ENCODE results near the gene AK8. TPM values are rescaled to one million over a fixed set of nuclear protein-coding genes. Genes with fewer than 3 reads are reported as not detected.

The AK8 gene
- polyA plus RNA-seq, 1 of the 3 experiments (the other 2 are of a cell fraction): 0.77 TPM

DNA sequence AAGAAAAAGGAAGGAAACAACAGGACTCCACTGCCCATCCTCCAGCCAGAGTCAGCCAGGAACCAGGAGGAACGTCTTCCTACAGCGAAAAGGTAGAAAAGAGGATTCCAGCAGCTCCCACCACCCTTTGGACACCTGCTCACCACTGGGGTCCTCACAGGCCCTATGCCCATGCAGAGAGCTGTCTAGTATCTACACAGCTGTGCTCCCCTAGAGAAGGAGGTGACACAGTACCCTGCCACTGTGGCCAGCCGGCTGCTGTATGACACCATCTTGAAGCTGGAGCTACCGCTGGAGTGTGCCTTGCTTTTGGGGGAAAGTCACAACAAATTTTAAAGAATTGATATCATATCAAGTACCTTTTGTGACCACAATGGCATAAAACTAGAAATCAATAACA is 115.2 kb downstream of the AK8 start:
- Histone ChIP-seq H3K36me3 (replicated peaks in 1 of 2; ENCODE audit: control insufficient read depth in 1 of 2, insufficient read depth in 2 of 2, low read length in 1 of 2) (no peaks in the 10 kb centered on the region), H3K4me1 (ENCODE audit: control insufficient read depth in 1 of 2, insufficient read depth in 2 of 2, low read depth in 1 of 2, low read length in 1 of 2) (no peaks in the 10 kb centered on the region), H3K4me3 (ENCODE audit: low read depth in 2 of 2, low read length in 1 of 2) (no peak overlapping the region), H3F3A (replicated peaks; ENCODE audit: insufficient read depth) (no peaks in the 10 kb centered on the region), H4K20me1 (ENCODE audit: insufficient read depth) (no peaks in the 10 kb centered on the region), H3K9ac (no peak overlapping the region), H3K79me2 (ENCODE audit: insufficient read depth) (no peaks in the 10 kb centered on the region), H3K9me2 (no peaks in the 10 kb centered on the region), H2AFZ (ENCODE audit: low read depth) (no peak overlapping the region), H3K9me3 (no peaks in the 10 kb centered on the region), H3K27ac (ENCODE audit: low read depth in 2 of 2, low read length in 1 of 2) (no peak overlapping the region), H3K4me2 (no peak overlapping the region), H3K27me3 (ENCODE audit: insufficient read depth) (no peaks in the 10 kb centered on the region; the same call in 1 of the 2 replicates)
- CTCF ChIA-PET: interaction anchor here (1.7 kb wide), 1 partner anchor 10 kb away, joined by 5 read pairs; no protein-coding TSS in a partner anchor
- TF ChIP-seq, protein P1, sequence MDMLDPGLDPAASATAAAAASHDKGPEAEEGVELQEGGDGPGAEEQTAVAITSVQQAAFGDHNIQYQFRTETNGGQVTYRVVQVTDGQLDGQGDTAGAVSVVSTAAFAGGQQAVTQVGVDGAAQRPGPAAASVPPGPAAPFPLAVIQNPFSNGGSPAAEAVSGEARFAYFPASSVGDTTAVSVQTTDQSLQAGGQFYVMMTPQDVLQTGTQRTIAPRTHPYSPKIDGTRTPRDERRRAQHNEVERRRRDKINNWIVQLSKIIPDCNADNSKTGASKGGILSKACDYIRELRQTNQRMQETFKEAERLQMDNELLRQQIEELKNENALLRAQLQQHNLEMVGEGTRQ (IDR thresholded peaks at IDR 0.05; ENCODE audit: borderline replicate concordance, low read depth, low read length): no peak
- TF ChIP-seq NFIC (IDR thresholded peaks at IDR 0.05; ENCODE audit: borderline replicate concordance): no peak
- TF ChIP-seq SIN3A (IDR thresholded peaks at IDR 0.05; ENCODE audit: borderline replicate concordance, low read depth, low read length): no peak
- TF ChIP-seq, protein P2, sequence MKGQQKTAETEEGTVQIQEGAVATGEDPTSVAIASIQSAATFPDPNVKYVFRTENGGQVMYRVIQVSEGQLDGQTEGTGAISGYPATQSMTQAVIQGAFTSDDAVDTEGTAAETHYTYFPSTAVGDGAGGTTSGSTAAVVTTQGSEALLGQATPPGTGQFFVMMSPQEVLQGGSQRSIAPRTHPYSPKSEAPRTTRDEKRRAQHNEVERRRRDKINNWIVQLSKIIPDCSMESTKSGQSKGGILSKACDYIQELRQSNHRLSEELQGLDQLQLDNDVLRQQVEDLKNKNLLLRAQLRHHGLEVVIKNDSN (IDR thresholded peaks at IDR 0.05; ENCODE audit: borderline replicate concordance, low read depth): no peak
- TF ChIP-seq, protein P3, sequence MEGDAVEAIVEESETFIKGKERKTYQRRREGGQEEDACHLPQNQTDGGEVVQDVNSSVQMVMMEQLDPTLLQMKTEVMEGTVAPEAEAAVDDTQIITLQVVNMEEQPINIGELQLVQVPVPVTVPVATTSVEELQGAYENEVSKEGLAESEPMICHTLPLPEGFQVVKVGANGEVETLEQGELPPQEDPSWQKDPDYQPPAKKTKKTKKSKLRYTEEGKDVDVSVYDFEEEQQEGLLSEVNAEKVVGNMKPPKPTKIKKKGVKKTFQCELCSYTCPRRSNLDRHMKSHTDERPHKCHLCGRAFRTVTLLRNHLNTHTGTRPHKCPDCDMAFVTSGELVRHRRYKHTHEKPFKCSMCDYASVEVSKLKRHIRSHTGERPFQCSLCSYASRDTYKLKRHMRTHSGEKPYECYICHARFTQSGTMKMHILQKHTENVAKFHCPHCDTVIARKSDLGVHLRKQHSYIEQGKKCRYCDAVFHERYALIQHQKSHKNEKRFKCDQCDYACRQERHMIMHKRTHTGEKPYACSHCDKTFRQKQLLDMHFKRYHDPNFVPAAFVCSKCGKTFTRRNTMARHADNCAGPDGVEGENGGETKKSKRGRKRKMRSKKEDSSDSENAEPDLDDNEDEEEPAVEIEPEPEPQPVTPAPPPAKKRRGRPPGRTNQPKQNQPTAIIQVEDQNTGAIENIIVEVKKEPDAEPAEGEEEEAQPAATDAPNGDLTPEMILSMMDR (IDR thresholded peaks at IDR 0.05): no peak
- TF ChIP-seq RFX5 (IDR thresholded peaks at IDR 0.05; ENCODE audit: low read length): no peak
- TF ChIP-seq TCF12 (IDR thresholded peaks at IDR 0.05): no peak
- TF ChIP-seq FOSL2 (IDR thresholded peaks at IDR 0.05; ENCODE audit: borderline replicate concordance, low read depth): no peak
- TF ChIP-seq FOXM1 (IDR thresholded peaks at IDR 0.05; ENCODE audit: low read depth): no peak
- TF ChIP-seq TAF1 (IDR thresholded peaks at IDR 0.05; ENCODE audit: borderline replicate concordance, low read depth, low read length): no peak
- no peak for TF ChIP-seq RAD21 (IDR thresholded peaks at IDR 0.05; ENCODE audit: low read length)
- TF ChIP-seq RCOR1 (IDR thresholded peaks at IDR 0.05; ENCODE audit: low read length): no peak
- TF ChIP-seq MXI1 (IDR thresholded peaks at IDR 0.05; ENCODE audit: low read depth, low read length): no peak
- TF ChIP-seq, protein P4, sequence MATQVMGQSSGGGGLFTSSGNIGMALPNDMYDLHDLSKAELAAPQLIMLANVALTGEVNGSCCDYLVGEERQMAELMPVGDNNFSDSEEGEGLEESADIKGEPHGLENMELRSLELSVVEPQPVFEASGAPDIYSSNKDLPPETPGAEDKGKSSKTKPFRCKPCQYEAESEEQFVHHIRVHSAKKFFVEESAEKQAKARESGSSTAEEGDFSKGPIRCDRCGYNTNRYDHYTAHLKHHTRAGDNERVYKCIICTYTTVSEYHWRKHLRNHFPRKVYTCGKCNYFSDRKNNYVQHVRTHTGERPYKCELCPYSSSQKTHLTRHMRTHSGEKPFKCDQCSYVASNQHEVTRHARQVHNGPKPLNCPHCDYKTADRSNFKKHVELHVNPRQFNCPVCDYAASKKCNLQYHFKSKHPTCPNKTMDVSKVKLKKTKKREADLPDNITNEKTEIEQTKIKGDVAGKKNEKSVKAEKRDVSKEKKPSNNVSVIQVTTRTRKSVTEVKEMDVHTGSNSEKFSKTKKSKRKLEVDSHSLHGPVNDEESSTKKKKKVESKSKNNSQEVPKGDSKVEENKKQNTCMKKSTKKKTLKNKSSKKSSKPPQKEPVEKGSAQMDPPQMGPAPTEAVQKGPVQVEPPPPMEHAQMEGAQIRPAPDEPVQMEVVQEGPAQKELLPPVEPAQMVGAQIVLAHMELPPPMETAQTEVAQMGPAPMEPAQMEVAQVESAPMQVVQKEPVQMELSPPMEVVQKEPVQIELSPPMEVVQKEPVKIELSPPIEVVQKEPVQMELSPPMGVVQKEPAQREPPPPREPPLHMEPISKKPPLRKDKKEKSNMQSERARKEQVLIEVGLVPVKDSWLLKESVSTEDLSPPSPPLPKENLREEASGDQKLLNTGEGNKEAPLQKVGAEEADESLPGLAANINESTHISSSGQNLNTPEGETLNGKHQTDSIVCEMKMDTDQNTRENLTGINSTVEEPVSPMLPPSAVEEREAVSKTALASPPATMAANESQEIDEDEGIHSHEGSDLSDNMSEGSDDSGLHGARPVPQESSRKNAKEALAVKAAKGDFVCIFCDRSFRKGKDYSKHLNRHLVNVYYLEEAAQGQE (IDR thresholded peaks at IDR 0.05; ENCODE audit: low read depth, low read length): no peak
- TF ChIP-seq, protein P5, sequence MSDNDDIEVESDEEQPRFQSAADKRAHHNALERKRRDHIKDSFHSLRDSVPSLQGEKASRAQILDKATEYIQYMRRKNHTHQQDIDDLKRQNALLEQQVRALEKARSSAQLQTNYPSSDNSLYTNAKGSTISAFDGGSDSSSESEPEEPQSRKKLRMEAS (IDR thresholded peaks at IDR 0.05; ENCODE audit: low read depth): no peak
- no peak for TF ChIP-seq SMC3 (IDR thresholded peaks at IDR 0.05; ENCODE audit: low read depth, low read length)
- no peak for TF ChIP-seq GABPA (IDR thresholded peaks at IDR 0.05; ENCODE audit: low read depth)
- 63% methylated on average over 4 of the region's 4 CpGs for WGBS (ENCODE audit: low lambda C conversion rate)
- DNase-seq: no peak
- POLR2A ChIA-PET: no interaction called here
